HG02642 (cell line): ENCODE results near the gene C2CD4C.
"Not testable (repeated sequence)": the region's sequence is repeated elsewhere in the genome, so short reads cannot be mapped to it uniquely, and the experiment has no call there.

ENCODE experiments used
- ATAC-seq: cut with Tn5 transposase; IDR thresholded peaks from one replicate; pipeline ENCODE4 v1.9.1; 2021; ENCODE audit warnings: mild to moderate bottlenecking; ENCODE audit not compliant: unreplicated experiment, poor library complexity

C2CD4C gene

DNA sequence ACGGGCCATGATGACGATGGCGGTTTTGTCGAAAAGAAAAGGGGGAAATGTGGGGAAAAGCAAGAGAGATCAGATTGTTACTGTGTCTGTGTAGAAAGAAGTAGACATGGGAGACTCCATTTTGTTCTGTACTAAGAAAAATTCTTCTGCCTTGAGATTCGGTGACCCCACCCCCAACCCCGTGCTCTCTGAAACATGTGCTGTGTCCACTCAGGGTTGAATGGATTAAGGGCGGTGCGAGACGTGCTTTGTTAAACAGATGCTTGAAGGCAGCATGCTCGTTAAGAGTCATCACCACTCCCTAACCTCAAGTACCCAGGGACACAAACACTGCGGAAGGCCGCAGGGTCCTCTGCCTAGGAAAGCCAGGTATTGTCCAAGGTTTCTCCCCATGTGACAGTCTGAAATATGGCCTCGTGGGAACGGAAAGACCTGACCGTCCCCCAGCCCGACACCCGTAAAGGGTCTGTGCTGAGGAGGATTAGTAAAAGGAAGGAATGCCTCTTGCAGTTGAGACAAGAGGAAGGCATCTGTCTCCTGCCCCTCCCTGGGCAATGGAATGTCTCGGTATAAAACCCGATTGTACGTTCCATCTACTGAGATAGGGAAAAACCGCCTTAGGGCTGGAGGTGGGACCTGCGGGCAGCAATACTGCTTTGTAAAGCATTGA is 22.2 kb downstream of the C2CD4C start:
- ATAC-seq: not testable (repeated sequence)

DNA sequence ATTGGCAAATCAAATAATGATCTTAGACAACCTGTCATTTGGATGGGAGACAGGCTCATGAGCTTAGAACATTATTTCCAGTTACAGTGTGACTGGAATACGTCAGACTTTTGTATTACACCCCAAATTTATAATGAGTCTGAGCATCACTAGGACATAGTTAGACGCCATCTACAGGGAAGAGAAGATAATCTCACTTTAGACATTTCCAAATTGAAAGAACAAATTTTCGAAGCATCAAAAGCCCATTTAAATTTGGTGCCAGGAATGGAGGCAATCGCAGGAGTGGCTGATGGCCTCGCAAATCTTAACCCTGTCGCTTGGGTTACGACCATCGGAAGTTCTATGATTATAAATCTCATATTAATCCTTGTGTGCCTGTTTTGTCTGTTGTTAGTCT is 22.8 kb downstream of the C2CD4C start:
- ATAC-seq: not testable (repeated sequence)

DNA sequence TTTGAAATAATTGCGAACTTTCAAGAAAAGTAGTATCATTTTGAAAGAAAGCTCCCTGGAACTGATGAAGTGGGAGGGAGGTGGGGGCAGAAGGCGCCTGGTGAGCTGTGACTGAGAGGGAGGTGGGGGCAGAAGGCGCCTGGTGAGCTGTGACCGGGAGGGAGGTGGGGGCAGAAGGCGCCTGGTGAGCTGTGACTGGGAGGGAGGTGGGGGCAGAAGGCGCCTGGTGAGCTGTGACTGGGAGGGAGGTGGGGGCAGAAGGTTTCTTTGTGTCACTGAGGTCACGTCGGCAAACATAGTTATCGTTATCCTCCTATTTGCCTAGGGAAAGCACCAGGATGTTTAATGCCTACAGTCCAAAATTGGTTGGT is 24.2 kb downstream of the C2CD4C start:
- ATAC-seq: no peak

DNA sequence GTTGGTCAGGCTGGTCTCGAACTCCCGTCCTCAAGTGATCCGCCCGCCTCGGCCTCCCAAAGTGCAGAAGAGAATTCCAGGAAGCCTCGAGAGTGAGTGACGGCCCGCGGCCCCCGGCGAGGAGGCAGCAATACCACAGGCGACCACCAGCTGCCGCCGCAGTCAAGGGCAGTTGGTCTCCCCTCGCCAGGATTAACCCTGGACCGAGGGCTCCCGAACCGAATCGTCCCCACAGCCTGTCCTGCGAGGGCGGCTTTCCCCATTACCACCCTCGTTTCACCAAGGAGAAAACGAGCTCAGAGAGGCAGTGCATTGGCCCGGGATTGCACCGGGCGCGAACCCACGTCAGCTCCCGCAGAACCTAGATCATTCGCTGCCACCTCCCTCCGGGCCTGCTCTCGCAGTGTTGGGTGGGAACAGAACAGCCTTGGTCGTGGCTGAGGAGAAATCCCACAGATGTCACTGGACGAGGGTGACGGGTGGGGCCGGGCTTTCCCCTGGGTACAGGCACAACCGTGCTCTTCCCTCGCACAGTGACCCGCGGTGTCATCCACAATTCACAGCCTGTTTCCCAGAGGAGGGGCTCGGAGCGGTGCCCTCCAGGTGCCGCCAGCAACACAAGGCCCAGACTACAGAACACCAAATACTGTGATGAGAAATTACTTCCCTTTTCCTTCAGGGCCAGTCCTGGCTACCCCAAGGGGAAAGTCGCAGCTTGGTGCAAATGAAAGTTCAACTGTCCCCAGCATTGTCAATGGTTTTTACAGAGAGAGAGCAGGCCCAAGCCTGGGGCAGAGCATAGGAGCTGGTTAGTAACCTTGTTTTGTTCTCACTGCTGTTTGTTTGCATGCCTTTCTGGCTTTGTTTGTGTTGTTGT is 24.8 kb downstream of the C2CD4C start:
- ATAC-seq: no peak

DNA sequence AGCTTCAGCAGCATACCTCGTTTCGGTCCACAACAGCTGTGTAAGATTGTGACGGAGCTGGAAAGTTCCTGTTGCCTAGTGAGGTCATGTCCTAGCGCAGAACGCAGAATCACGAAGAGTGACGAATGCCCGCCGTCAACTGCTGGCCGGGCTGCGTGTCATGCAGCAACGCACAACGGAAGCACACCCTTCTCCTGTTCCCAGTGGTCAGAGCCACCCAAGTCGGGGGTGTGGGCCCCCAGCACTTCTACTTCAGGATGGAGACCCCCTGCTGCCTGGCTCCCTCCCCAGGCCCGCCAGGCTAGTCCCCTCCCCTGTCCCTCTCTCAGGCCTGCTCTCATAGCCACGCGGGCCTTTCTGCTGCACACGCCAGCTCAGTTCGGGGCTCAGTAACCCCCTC is 25.9 kb downstream of the C2CD4C start:
- ATAC-seq: no peak

DNA sequence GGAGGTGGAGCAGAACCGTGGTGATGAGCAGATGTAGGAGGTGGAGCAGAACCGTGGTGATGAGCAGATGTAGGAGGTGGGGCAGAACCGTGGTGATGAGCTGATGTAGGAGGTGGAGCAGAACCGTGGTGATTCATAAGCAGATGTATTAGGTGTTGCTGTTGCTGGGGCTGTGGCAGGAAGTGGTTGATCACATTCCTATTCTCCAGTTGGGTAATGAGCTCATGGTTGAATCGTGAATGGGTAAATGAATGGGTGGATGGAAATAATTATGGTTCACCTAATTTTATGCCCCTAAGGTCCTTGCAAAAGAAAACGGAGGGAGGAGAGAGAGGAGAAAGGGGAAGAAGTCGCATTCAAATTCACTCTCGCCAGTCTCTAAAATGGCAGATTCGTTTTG is 26.4 kb downstream of the C2CD4C start:
- not testable (repeated sequence) for ATAC-seq

DNA sequence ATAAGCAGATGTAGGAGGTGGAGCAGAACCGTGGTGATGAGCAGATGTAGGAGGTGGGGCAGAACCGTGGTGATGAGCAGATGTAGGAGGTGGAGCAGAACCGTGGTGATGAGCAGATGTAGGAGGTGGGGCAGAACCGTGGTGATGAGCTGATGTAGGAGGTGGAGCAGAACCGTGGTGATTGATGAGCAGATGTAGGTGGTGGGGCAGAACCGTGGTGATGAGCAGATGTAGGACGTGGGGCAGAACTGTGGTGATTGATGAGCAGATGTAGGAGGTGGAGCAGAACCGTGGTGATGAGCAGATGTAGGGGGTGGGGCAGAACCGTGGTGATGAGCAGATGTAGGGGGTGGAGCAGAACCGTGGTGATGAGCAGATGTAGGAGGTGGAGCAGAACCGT is 27.0 kb downstream of the C2CD4C start:
- ATAC-seq: not testable (repeated sequence)

DNA sequence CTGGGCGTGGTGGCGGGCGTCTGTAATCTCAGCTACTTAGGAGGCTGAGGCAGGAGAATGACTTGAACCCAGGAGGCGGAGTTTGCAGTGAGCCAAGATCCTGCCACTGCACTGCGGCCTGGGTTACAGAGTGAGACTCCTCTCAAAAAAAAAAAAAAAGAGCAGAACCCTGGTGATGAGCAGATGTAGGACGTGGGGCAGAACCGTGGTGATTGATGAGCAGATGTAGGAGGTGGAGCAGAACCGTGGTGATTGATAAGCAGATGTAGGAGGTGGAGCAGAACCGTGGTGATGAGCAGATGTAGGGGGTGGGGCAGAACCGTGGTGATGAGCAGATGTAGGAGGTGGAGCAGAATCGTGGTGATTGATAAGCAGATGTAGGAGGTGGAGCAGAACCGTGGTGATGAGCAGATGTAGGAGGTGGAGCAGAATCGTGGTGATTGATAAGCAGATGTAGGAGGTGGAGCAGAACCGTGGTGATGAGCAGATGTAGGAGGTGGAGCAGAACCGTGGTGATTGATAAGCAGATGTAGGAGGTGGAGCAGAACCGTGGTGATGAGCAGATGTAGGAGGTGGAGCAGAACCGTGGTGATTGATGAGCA is 28.2 kb downstream of the C2CD4C start:
- ATAC-seq: not testable (repeated sequence)

DNA sequence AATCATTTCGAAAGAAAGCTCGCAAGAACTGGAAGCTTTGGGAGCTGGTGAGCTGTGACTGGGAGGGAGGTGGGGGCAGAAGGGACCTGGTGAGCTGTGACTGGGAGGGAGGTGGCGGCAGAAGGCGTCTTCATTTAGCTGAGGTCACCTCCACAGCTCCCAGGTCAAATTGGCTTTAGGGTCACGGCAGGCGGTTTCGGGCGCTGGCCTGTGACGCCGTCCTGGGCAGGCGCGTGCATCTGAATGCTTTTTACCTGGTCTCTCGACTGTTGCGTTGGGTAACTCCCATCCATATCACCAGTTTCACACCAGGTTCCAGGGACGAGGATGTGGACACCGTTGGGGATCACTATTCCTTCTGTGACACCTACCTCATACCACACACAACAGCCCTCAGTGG is 29.2 kb downstream of the C2CD4C start:
- no peak for ATAC-seq

DNA sequence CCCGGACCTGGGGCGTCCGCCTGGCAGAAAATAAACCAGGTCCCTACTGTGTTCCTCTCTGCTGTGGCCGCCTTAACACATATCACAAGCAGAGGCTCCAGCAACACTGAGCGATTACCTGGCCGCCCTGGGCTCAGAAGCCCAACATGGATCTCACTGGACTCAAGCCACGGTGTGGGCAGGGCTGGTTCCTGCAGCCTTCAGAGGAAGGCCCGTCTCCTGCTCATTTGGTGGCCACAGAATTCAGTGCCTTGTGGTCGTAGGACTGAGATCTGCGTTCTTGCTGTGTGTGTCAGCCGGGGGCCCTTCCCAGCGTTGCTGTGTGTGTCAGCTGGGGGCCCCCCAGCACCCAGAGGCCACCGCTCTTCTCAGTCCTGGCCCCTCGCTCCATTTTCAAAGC is 30.2 kb downstream of the C2CD4C start:
- ATAC-seq: no peak

DNA sequence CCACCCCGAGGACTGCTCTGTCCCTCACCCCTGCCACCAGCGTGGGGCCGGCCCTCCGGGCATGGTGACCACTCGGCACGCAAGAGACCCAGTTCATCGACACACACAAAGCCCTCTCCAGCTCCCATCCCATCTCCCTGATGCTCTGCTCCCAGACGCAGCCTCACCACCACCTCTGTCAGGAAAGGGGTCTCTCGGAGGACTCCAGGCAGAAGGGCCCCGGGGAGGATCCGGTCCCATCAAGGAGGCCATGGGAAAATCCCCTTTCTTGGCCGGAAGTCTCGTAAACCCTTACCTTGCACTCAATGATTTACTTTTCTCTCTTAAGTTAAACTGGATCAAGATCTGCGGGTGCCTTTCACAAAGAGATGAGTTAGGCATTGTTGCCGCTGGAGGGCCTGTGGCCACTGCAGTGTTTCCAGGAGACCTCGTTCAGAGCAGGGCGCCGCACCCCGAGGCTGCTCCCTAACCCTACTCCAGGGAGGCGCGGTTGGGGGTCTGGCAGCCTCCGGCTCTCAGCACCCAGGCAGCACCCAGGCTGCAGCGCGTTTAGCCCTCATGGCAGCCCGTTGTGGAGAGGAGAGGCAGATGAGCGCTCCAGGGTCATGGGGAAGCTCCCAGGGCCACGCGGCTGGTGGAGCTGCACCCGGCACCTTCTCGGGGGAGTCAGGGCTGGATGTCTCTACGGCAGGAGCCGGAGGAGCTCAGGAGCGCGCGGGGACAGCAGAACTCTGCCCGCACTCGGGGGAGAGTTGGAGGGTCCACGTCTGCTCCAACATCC is 31.0 kb downstream of the C2CD4C start:
- no peak for ATAC-seq

DNA sequence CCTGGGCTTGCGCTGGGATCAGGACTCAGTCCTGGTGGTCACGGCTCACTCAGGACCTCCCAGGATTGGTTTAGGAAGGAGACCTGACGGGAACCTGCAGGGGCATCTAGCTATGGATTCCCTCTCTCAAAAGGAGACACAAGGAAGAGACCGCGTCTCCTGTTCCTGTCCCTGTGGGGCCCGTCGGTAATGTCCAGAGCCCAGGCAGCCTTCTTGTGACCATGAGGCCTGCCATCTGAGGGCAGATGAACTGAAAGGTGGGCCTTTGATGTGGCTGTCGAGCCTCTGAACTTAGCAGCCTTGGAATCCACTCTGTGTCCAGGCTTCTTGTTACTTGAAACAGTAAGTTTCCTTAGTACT is 32.9 kb downstream of the C2CD4C start:
- no peak for ATAC-seq

DNA sequence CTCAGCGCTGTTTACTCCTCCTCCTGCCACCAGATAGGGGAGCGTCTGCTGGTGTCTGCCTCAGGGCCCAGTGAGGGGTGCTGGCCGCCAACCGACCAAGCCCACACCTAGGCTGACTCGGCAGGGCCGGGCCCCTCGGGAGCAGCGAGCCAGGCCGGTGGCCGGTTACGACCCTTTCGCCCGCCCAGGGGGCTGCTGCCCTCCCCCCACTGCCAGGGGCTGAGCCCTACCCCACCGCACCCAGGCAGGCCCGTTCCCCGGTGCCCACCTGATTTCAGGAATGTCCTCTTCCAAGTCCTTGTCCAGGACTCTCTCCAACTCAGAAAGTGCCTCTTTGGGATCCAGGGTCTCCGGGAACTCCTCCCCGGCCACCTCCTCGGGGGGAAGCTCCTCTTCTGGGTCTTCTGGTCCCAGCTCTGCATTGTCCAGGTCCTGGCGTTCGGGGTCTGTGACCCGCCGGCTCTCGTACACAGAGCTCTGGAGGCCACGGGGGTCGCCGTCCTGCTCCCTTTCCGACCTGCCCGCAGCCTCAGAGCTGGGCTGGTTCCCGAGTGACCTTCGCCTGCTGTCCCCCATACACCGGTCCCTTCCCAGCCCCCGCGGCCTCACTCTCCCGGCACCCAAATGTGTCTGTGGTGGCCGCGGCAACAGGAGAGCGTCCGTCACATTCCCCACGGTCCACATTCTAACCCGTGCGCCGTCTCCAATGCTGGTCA is 33.4 kb downstream of the C2CD4C start:
- no peak for ATAC-seq

DNA sequence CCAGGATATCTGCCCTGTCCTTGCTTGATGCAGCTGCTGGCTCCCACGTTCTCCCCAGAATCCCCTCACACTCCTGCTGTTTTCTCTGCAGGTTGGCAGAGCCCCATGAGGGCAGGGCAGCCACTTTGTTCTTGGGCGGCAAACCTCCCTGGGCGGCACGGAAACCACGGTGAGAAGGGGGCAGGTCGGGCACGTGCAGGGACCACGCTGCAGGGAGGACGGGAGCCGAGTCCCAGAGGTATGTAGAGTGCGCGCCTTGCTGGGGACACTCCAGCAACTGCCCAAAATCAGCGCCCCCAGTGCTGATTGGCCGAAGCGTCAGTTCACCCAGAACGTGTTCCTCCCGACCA is 34.1 kb downstream of the C2CD4C start:
- ATAC-seq: no peak

DNA sequence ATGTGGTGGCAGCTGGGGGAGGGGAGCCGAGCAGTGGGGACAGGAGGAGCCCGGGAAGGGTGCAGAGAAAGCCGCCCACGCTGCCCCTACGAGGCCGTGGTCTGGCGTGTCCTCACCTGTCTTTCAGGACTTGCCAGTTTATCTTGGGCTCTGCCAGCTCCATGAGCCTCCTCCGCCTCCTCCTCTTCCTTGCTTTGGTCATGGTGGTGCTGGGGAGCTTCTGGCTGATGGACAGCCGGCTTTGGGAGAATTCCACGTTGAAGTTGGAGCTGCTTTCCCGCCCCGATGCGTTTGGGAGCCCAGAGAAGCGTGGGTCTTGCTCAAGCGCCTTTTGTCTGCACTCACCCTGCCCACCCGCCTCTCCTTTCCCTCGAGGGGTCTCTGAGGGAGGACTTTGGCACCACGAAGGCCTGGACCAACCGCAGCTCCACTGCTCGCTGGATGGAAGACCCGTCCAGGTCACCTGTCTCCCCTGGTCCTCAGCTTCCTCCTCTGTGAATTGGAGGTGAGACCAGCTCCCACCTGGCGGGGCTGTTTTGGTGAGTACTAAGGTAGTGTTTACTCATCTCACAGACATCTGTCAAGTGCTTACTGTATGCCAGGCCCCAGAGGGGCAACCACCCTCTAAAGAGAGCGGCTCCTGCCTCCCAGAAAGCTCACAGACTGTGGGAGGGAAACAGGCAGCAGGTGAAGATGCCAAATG is 34.6 kb downstream of the C2CD4C start:
- ATAC-seq: no peak

DNA sequence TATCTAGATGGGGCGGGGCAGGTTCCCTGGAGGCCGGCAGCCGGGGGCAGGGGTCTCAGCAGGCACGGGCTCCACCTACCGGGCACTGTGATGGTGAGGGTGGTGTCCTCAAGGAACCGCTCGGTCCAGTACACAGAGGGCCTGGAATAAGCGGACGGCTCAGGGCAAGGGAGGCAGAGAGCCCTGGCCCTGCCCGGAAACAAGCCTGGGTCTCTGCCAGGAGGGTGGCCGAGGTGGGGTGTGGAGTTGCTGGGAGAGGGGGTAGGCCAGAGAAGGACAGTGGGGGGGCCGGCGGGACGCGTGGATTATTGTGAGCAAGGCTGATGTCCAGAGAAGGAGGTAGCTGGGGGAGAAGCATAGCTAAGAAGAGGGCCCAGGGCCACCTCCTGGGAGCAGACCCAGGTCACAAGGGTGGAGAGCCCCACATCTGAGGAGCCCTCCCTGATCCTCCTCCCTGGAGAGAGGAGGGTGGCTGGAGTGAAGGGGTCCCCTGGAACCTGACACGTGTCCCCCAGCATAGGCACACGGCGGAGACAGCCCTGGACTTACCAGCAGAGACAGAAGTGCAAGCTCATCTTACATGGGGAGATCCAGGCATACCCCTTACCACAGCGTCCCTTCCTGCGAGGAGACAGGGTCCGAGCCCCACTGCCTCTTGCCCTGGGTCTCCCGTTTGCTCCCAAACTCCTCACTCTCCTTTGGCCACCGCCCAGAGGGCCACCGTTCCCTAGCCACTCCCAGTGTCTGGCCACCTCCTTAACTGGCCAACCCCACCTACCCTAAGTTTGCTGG is 35.4 kb downstream of the C2CD4C start:
- ATAC-seq: no peak

DNA sequence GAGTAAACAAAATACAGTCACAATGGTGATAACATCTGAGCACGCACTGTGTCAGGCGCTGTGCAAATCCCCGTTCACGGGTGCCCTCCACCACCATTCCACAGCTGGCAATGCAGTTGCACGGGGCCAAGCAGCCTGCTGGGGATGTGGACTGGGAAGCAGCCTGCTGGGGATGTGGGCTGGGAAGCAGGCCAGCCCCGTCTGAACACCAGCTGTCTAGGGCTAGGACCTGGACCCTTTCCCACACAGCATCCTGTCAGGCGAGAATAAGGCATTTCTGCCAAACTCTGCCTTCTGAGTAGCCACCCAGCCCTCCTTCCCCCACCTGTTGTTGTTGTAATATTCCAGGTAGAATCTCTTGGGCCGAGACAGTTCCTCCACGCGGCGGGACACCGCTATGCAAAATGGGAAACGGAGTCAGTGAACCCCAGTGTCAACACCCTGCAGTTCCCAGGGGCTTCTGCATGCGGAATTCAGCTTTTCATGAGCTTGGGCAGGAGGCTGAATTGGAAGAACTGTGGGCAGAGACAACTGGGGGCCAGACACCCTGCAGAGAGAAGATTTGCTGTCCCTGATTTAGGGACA is 36.5 kb downstream of the C2CD4C start:
- no peak for ATAC-seq

DNA sequence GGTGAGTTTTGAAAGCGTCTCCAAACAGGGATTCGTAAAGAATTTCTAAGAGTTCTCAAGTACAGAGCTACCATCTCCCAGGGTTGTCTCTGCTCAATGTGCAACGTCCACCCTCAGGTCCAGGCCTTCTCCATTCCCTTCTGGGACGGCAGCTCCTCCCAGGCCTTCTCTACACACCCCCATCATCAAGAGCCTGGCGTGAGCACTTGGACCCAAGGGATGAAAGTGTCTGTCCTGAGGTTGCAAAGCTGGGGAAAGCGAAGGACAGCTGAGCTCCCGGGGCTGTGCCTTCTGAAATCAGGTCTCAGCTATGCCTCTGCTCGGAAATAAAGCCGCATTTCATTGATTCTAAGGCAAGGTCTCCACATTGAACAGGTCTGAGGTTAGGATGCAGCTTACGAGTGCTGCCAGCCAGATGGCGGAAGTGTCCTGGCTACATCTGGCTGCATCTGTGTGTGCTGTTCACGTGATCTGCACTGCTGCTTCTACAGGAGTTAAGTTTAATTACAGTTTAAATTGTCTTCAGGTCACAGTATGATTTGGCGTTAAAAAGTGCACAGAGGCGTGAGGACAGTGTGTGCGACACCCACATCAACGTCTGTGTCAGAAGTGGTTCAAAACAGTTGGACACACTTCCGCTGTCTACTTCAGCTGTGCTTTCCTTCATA is 37.3 kb downstream of the C2CD4C start:
- no peak for ATAC-seq
